HEK293 (cell line): Measurements from ENCODE around the gene HEPACAM2.

Source experiments
- CTCF ChIA-PET: fragments of 350-600 bp; formaldehyde crosslinking; extraction: SDS; loops from one replicate; lab custom pipeline; 2021; ENCODE audit warnings: antibody characterized with exemption; lab: Yijun Ruan, JAX
- POLR2A ChIA-PET: fragments of 300-600 bp; formaldehyde crosslinking; extraction: SDS; loops from one replicate; lab custom pipeline; 2020; ENCODE audit warnings: antibody characterized with exemption, inconsistent platforms; lab: Yijun Ruan, JAX
- H3K27ac ChIP-seq: fragments of 200-500 bp; sonication (Bioruptor generic); 2 replicates; pipeline ENCODE4 v1.5.1; 2014; ENCODE audit warnings: low read depth, low read length, control low read depth, inconsistent platforms; ENCODE audit errors: extremely low read depth
- H3K36me3 ChIP-seq, 2 experiments: fragments of 200-500 bp in 1 of 2; sonication (Bioruptor generic) in 1 of 2; 1 replicate in 1 of 2; 2 replicates in 1 of 2; pipeline ENCODE4 v1.5.1; 2014 to 2017; ENCODE audit warnings: inconsistent platforms in 2 of 2, low read length in 2 of 2; ENCODE audit not compliant: control insufficient read depth in 2 of 2, insufficient read depth in 1 of 2
- H3K4me1 ChIP-seq: fragments of 200-500 bp; sonication (Bioruptor generic); 2 replicates; pipeline ENCODE4 v1.5.1; 2014; ENCODE audit warnings: mild to moderate bottlenecking, low read length, inconsistent platforms; ENCODE audit not compliant: control insufficient read depth, insufficient read depth
- H3K4me3 ChIP-seq: 2 replicates; pipeline ENCODE4 v1.5.1; 2011; ENCODE audit warnings: low read depth, mild to moderate bottlenecking, control low read depth, low read length, moderate library complexity
- H3K9me3 ChIP-seq: fragments of 200-500 bp; sonication (Bioruptor generic); 2 replicates; pipeline ENCODE4 v1.5.1; 2014; ENCODE audit warnings: low read depth, low read length, inconsistent platforms; ENCODE audit not compliant: control insufficient read depth, insufficient read depth
- BCL11A ChIP-seq: fragments of 450-650 bp; formaldehyde crosslinking; IDR thresholded peaks from 2 replicates; pipeline ENCODE4 v1.5.1; 2016; ENCODE audit warnings: low read depth, missing biosample characterization, missing genetic modification characterization
- HOXA7 ChIP-seq: sonication (generic); formaldehyde crosslinking; IDR thresholded peaks from 2 replicates; pipeline ENCODE4 v1.8.1; 2022; ENCODE audit warnings: missing genetic modification reagents, borderline replicate concordance
- HOXD13 ChIP-seq: sonication (generic); formaldehyde crosslinking; IDR thresholded peaks from 2 replicates; pipeline ENCODE4 v1.8.0; 2022; ENCODE audit warnings: missing genetic modification reagents, borderline replicate concordance
- IKZF3 ChIP-seq: fragments of 450-650 bp; IDR thresholded peaks from 2 replicates; pipeline ENCODE4 v1.5.0; 2018; ENCODE audit warnings: missing biosample characterization, mild to moderate bottlenecking, missing genetic modification characterization, moderate library complexity
- KLF8 ChIP-seq: fragments of 450-650 bp; formaldehyde crosslinking; IDR thresholded peaks from 2 replicates; pipeline ENCODE4 v1.5.1; 2016; ENCODE audit warnings: missing biosample characterization, missing genetic modification characterization
- REPIN1 ChIP-seq: fragments of 450-650 bp; formaldehyde crosslinking; IDR thresholded peaks from 2 replicates; pipeline ENCODE4 v1.5.1; 2017; ENCODE audit warnings: missing biosample characterization, missing genetic modification characterization, low read depth
- SALL2 ChIP-seq: fragments of 450-650 bp; formaldehyde crosslinking; IDR thresholded peaks from 2 replicates; pipeline ENCODE4 v1.5.0; 2017; ENCODE audit warnings: missing biosample characterization, mild to moderate bottlenecking, missing genetic modification characterization, borderline replicate concordance
- SP7 ChIP-seq: fragments of 450-650 bp; formaldehyde crosslinking; IDR thresholded peaks from 2 replicates; pipeline ENCODE4 v1.5.1; 2016; ENCODE audit warnings: missing biosample characterization, missing genetic modification characterization
- ZBTB8A ChIP-seq: fragments of 450-650 bp; formaldehyde crosslinking; IDR thresholded peaks from 2 replicates; pipeline ENCODE4 v1.5.1; 2016; ENCODE audit warnings: missing biosample characterization, missing genetic modification characterization
- ZEB2 ChIP-seq: fragments of 450-650 bp; formaldehyde crosslinking; IDR thresholded peaks from 2 replicates; pipeline ENCODE4 v1.5.1; 2016; ENCODE audit warnings: missing biosample characterization, missing genetic modification characterization
- ZNF10 ChIP-seq: fragments of 450-650 bp; formaldehyde crosslinking; IDR thresholded peaks from 2 replicates; pipeline ENCODE4 v1.5.1; 2017; ENCODE audit warnings: missing biosample characterization, missing genetic modification characterization
- ZNF248 ChIP-seq: fragments of 450-650 bp; formaldehyde crosslinking; IDR thresholded peaks from 2 replicates; pipeline ENCODE4 v1.5.1; 2017; ENCODE audit warnings: missing biosample characterization, missing genetic modification characterization
- ZNF292 ChIP-seq: fragments of 450-650 bp; formaldehyde crosslinking; IDR thresholded peaks from 2 replicates; pipeline ENCODE4 v1.5.1; 2016; ENCODE audit warnings: low read depth, missing biosample characterization, missing genetic modification characterization, borderline replicate concordance
- ZNF391 ChIP-seq: fragments of 450-650 bp; formaldehyde crosslinking; IDR thresholded peaks from 2 replicates; pipeline ENCODE4 v1.5.1; 2016; ENCODE audit warnings: low read depth, missing biosample characterization, missing genetic modification characterization, borderline replicate concordance
- ZNF596 ChIP-seq: fragments of 450-650 bp; IDR thresholded peaks from 2 replicates; pipeline ENCODE4 v1.5.0; 2018; ENCODE audit warnings: missing biosample characterization, mild to moderate bottlenecking, missing genetic modification characterization, moderate library complexity
- ZNF621 ChIP-seq: fragments of 450-650 bp; formaldehyde crosslinking; IDR thresholded peaks from 2 replicates; pipeline ENCODE4 v1.5.1; 2017; ENCODE audit warnings: missing biosample characterization, missing genetic modification characterization
- ZNF785 ChIP-seq: fragments of 450-650 bp; formaldehyde crosslinking; IDR thresholded peaks from 2 replicates; pipeline ENCODE4 v1.5.1; 2016; ENCODE audit warnings: missing biosample characterization, missing genetic modification characterization
- ZNF830 ChIP-seq: fragments of 450-650 bp; IDR thresholded peaks from 2 replicates; pipeline ENCODE4 v1.5.0; 2018; ENCODE audit warnings: missing biosample characterization, missing genetic modification characterization, low read depth, mild to moderate bottlenecking, moderate library complexity
- TF ChIP-seq, protein P1 (sequence below): IDR thresholded peaks from 2 replicates; pipeline ENCODE4 v1.6.1; 2011; ENCODE audit warnings: mild to moderate bottlenecking, low read depth, low read length, borderline replicate concordance
- TF ChIP-seq, protein P2 (sequence below): sonication (generic); formaldehyde crosslinking; IDR thresholded peaks from 2 replicates; pipeline ENCODE4 v1.8.1; 2022; ENCODE audit warnings: mild to moderate bottlenecking, moderate library complexity, missing genetic modification reagents
- TF ChIP-seq, protein P3 (sequence below): fragments of 450-650 bp; formaldehyde crosslinking; IDR thresholded peaks from 2 replicates; pipeline ENCODE4 v1.5.0; 2017; ENCODE audit warnings: missing biosample characterization, missing genetic modification characterization, borderline replicate concordance
- TF ChIP-seq, protein P4 (sequence below): fragments of 450-650 bp; formaldehyde crosslinking; conservative IDR thresholded peaks from 2 replicates; pipeline ENCODE4 v1.5.1; 2016; ENCODE audit warnings: low read depth, missing biosample characterization, missing genetic modification characterization
- TF ChIP-seq, protein P5 (sequence below): fragments of 450-650 bp; formaldehyde crosslinking; IDR thresholded peaks from 2 replicates; pipeline ENCODE4 v1.5.1; 2016; ENCODE audit warnings: missing biosample characterization, missing genetic modification characterization

Gene HEPACAM2

DNA sequence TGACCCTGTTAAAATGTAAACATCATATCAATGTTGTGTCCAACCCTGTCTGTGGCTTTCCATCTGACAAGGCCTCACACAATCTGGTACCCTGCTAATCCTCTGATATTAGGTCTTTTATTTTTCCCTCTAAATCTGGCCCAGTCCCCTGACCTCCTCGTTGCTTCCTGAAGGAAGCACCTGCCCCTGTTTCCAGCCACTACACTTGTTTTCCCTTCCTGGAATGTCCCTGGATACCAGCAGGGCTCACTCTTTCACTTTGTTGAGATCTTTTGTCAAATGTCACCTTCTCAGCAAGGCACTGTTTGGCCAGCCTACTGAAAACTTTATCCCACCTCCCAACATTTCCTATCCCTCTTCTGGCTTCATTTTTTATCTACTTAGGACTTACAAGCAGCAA, 80.2 kb downstream of the HEPACAM2 start:
- Histone ChIP-seq H3K4me3 (no peak overlapping the region), H3K36me3 (no peaks in the 10 kb centered on the region), H3K9me3 (no peaks in the 10 kb centered on the region), H3K27ac (no peak overlapping the region), H3K4me1 (no peaks in the 10 kb centered on the region)
- CTCF ChIA-PET: no interaction called here
- TF ChIP-seq IKZF3 (tag by site-specific recombination): no peak
- TF ChIP-seq, protein P1, sequence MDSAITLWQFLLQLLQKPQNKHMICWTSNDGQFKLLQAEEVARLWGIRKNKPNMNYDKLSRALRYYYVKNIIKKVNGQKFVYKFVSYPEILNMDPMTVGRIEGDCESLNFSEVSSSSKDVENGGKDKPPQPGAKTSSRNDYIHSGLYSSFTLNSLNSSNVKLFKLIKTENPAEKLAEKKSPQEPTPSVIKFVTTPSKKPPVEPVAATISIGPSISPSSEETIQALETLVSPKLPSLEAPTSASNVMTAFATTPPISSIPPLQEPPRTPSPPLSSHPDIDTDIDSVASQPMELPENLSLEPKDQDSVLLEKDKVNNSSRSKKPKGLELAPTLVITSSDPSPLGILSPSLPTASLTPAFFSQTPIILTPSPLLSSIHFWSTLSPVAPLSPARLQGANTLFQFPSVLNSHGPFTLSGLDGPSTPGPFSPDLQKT: no peak
- TF ChIP-seq, protein P2, sequence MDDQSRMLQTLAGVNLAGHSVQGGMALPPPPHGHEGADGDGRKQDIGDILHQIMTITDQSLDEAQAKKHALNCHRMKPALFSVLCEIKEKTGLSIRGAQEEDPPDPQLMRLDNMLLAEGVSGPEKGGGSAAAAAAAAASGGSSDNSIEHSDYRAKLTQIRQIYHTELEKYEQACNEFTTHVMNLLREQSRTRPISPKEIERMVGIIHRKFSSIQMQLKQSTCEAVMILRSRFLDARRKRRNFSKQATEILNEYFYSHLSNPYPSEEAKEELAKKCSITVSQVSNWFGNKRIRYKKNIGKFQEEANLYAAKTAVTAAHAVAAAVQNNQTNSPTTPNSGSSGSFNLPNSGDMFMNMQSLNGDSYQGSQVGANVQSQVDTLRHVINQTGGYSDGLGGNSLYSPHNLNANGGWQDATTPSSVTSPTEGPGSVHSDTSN (CRISPR knock-in tag): no peak
- POLR2A ChIA-PET: no interaction called here

DNA sequence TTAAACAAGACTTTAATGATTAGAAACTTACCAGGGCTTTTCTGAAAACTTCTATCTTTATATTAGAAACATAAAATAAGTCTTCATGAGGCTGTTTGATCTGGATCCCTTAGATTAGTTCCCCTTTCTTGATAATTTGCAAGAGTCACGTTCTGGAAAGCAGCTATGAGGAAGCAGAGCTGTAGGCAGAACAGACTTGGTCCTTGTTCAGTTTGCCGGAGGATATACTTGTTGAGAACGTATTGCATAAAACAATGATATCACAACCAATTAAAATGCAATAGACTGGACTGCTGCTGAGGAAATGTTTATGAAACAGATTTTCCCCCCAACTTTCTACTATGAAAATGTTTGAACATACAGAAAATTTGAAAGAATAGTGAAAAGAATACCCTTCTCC, 80.9 kb downstream of the HEPACAM2 start:
- Histone ChIP-seq H3K9me3 (no peaks in the 10 kb centered on the region), H3K36me3 (no peaks in the 10 kb centered on the region), H3K4me1 (no peaks in the 10 kb centered on the region), H3K27ac (no peak overlapping the region), H3K4me3 (no peak overlapping the region)
- ChIA-PET POLR2A (no interaction called here), CTCF (no interaction called here)
- TF ChIP-seq, protein P3, sequence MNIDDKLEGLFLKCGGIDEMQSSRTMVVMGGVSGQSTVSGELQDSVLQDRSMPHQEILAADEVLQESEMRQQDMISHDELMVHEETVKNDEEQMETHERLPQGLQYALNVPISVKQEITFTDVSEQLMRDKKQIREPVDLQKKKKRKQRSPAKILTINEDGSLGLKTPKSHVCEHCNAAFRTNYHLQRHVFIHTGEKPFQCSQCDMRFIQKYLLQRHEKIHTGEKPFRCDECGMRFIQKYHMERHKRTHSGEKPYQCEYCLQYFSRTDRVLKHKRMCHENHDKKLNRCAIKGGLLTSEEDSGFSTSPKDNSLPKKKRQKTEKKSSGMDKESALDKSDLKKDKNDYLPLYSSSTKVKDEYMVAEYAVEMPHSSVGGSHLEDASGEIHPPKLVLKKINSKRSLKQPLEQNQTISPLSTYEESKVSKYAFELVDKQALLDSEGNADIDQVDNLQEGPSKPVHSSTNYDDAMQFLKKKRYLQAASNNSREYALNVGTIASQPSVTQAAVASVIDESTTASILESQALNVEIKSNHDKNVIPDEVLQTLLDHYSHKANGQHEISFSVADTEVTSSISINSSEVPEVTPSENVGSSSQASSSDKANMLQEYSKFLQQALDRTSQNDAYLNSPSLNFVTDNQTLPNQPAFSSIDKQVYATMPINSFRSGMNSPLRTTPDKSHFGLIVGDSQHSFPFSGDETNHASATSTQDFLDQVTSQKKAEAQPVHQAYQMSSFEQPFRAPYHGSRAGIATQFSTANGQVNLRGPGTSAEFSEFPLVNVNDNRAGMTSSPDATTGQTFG: no peak
- TF ChIP-seq KLF8 (tag by site-specific recombination): no peak
- TF ChIP-seq ZNF830 (tag by site-specific recombination): no peak
- no peak for TF ChIP-seq BCL11A (tag by site-specific recombination)
- TF ChIP-seq, protein P4, sequence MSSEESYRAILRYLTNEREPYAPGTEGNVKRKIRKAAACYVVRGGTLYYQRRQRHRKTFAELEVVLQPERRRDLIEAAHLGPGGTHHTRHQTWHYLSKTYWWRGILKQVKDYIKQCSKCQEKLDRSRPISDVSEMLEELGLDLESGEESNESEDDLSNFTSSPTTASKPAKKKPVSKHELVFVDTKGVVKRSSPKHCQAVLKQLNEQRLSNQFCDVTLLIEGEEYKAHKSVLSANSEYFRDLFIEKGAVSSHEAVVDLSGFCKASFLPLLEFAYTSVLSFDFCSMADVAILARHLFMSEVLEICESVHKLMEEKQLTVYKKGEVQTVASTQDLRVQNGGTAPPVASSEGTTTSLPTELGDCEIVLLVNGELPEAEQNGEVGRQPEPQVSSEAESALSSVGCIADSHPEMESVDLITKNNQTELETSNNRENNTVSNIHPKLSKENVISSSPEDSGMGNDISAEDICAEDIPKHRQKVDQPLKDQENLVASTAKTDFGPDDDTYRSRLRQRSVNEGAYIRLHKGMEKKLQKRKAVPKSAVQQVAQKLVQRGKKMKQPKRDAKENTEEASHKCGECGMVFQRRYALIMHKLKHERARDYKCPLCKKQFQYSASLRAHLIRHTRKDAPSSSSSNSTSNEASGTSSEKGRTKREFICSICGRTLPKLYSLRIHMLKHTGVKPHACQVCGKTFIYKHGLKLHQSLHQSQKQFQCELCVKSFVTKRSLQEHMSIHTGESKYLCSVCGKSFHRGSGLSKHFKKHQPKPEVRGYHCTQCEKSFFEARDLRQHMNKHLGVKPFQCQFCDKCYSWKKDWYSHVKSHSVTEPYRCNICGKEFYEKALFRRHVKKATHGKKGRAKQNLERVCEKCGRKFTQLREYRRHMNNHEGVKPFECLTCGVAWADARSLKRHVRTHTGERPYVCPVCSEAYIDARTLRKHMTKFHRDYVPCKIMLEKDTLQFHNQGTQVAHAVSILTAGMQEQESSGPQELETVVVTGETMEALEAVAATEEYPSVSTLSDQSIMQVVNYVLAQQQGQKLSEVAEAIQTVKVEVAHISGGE (tag by site-specific recombination): no peak
- TF ChIP-seq ZEB2 (tag by site-specific recombination): no peak
- no peak for TF ChIP-seq ZNF10
- TF ChIP-seq ZNF391 (tag by site-specific recombination): no peak
- TF ChIP-seq ZNF292 (tag by site-specific recombination): no peak
- TF ChIP-seq ZNF596: no peak
- TF ChIP-seq ZBTB8A (tag by site-specific recombination): no peak
- no peak for TF ChIP-seq HOXD13
- TF ChIP-seq SALL2 (tag by site-specific recombination): no peak
- TF ChIP-seq, protein P5, sequence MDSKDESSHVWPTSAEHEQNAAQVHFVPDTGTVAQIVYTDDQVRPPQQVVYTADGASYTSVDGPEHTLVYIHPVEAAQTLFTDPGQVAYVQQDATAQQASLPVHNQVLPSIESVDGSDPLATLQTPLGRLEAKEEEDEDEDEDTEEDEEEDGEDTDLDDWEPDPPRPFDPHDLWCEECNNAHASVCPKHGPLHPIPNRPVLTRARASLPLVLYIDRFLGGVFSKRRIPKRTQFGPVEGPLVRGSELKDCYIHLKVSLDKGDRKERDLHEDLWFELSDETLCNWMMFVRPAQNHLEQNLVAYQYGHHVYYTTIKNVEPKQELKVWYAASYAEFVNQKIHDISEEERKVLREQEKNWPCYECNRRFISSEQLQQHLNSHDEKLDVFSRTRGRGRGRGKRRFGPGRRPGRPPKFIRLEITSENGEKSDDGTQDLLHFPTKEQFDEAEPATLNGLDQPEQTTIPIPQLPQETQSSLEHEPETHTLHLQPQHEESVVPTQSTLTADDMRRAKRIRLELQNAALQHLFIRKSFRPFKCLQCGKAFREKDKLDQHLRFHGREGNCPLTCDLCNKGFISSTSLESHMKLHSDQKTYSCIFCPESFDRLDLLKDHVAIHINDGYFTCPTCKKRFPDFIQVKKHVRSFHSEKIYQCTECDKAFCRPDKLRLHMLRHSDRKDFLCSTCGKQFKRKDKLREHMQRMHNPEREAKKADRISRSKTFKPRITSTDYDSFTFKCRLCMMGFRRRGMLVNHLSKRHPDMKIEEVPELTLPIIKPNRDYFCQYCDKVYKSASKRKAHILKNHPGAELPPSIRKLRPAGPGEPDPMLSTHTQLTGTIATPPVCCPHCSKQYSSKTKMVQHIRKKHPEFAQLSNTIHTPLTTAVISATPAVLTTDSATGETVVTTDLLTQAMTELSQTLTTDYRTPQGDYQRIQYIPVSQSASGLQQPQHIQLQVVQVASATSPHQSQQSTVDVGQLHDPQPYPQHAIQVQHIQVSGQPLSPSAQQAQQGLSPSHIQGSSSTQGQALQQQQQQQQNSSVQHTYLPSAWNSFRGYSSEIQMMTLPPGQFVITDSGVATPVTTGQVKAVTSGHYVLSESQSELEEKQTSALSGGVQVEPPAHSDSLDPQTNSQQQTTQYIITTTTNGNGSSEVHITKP (tag by site-specific recombination): no peak
- TF ChIP-seq ZNF621 (tag by site-specific recombination): no peak
- TF ChIP-seq SP7: no peak
- no peak for TF ChIP-seq ZNF248 (tag by site-specific recombination)
- TF ChIP-seq REPIN1 (tag by site-specific recombination): no peak
- TF ChIP-seq ZNF785 (tag by site-specific recombination): no peak
- no peak for TF ChIP-seq HOXA7
